ENCODE results near the gene TSPAN8. TPM values are rescaled to one million over a fixed set of nuclear protein-coding genes. Genes with fewer than 3 reads are reported as not detected.

Gene TSPAN8
- total and polyA plus RNA-seq, 9 of the 15 experiments (the other 6 are each of a cell fraction or from before 2014, with no cell fraction given) = 0.11 to 0.55 (median 0.25) TPM; not detected in 2

GRCh38 chr12:71141378-71141926 is 16.3 kb downstream of the TSPAN8 start:
- Histone ChIP-seq H3K9me3 (replicated peaks; ENCODE audit: control insufficient read depth, insufficient read depth, low read depth, low read length) (no peaks in the 10 kb centered on the region), H3K36me3 (ENCODE audit: control insufficient read depth, insufficient read depth, low read length) (no peaks in the 10 kb centered on the region), H3K27me3 (ENCODE audit: control insufficient read depth in 2 of 2, insufficient read depth in 2 of 2, low read length in 2 of 2) (no peaks in the 10 kb centered on the region), H4K20me1 (replicated peaks; ENCODE audit: control insufficient read depth, insufficient read depth, low read length) (no peaks in the 10 kb centered on the region), H3K4me3 (no peak overlapping the region), H3K4me2 (ENCODE audit: insufficient read depth, low read length) (no peak overlapping the region), H3K9ac (ENCODE audit: insufficient read depth in 1 of 2, low read depth in 2 of 2, low read length in 2 of 2) (no peak overlapping the region), H3K9me1 (ENCODE audit: control insufficient read depth, insufficient read depth, low read length) (no peaks in the 10 kb centered on the region), H3K27ac (ENCODE audit: extremely low read depth, low read depth, low read length) (no peak overlapping the region), H2AFZ (ENCODE audit: low read depth, low read length) (no peak overlapping the region), H3K79me2 (ENCODE audit: control insufficient read depth, insufficient read depth, low read length) (no peaks in the 10 kb centered on the region), H3K4me1 (replicated peaks in 1 of 2; ENCODE audit: control insufficient read depth in 2 of 2, insufficient read depth in 2 of 2, low read length in 2 of 2) (no peaks in the 10 kb centered on the region)
- intact Hi-C loops (cut with micrococcal nuclease) (no loop called here), in situ Hi-C loops (cut with MboI) (no loop called here)
- no TSS peak for BruUV-seq (replicated peaks)
- ChIA-PET CTCF (ENCODE audit: low intra/inter-chr PET ratio) (no interaction called here), POLR2A (no interaction called here)
- TF ChIP-seq MCM7 (IDR thresholded peaks at IDR 0.05) (no peak), MCM3 (IDR thresholded peaks at IDR 0.05) (no peak), SNIP1 (IDR thresholded peaks at IDR 0.05; ENCODE audit: low read depth) (no peak), KLF1 (tag; IDR thresholded peaks at IDR 0.05) (no peak), IRF2 (CRISPR knock-in tag; IDR thresholded peaks at IDR 0.05) (no peak), ZNF24 (IDR thresholded peaks at IDR 0.05) (no peak), PKNOX1 (IDR thresholded peaks at IDR 0.05) (no peak), ZNF354B (CRISPR knock-in tag; IDR thresholded peaks at IDR 0.05) (no peak), ZBTB5 (IDR thresholded peaks at IDR 0.05) (no peak), RAD21 (CRISPR knock-in tag; conservative IDR thresholded peaks at IDR 0.05 in 1 of 2, IDR thresholded peaks at IDR 0.05 in 1 of 2) (no peak), STAG1 (CRISPR knock-in tag; IDR thresholded peaks at IDR 0.05; ENCODE audit: borderline replicate concordance) (no peak), ZNF583 (CRISPR knock-in tag; IDR thresholded peaks at IDR 0.05) (no peak), CTCF (IDR thresholded peaks at IDR 0.05 in 2 of 3, conservative IDR thresholded peaks at IDR 0.05 in 1 of 3; ENCODE audit: insufficient read depth in 2 of 3, low read depth in 1 of 3, low read length in 3 of 3) (no peak), MEIS2 (IDR thresholded peaks at IDR 0.05; ENCODE audit: partially characterized antibody) (no peak), ZNF23 (CRISPR knock-in tag; IDR thresholded peaks at IDR 0.05) (no peak), CREBBP (IDR thresholded peaks at IDR 0.05; ENCODE audit: low read depth, low read length) (no peak), ZNF655 (CRISPR knock-in tag; IDR thresholded peaks at IDR 0.05) (no peak)
- WGBS (ENCODE audit: insufficient coverage, low coverage, missing lambda C conversion rate) = 0% methylated on average over 1 of the region's 1 CpG
- DNase-seq (ENCODE audit: extremely low read depth in 1 of 4, low spot score in 3 of 4) = no peak
- FAIRE-seq = no peak
- ATAC-seq = no peak
